GM18508 (cell line): Measurements from ENCODE around the gene TPM1.
"Not testable (repeated sequence)": the region's sequence is repeated elsewhere in the genome, so short reads cannot be mapped to it uniquely, and the experiment has no call there.

Experiments
- ATAC-seq: cut with Tn5 transposase; IDR thresholded peaks from one replicate; pipeline ENCODE4 v1.9.1; 2021; ENCODE audit warnings: moderate number of reproducible peaks; ENCODE audit not compliant: insufficient read depth, unreplicated experiment

Gene TPM1

GRCh38 chr15:63090472-63090871, 47.9 kb downstream of the TPM1 start:
- ATAC-seq = no peak

- ATAC-seq = no peak
Measured at GRCh38 chr15:63090887-63091286, 48.3 kb downstream of the TPM1 start.

GRCh38 chr15:63091679-63092446, 49.3 kb downstream of the TPM1 start:
- no peak for ATAC-seq

- ATAC-seq = no peak
Measured at GRCh38 chr15:63093486-63094205, 51.1 kb downstream of the TPM1 start.

- ATAC-seq = no peak
Measured at GRCh38 chr15:63094495-63094931, 52.0 kb downstream of the TPM1 start.

GRCh38 chr15:63096178-63096577, 53.6 kb downstream of the TPM1 start:
- ATAC-seq = no peak

GRCh38 chr15:63098901-63099300, 56.4 kb downstream of the TPM1 start:
- ATAC-seq = not testable (repeated sequence)

GRCh38 chr15:63099581-63099980, 57.0 kb downstream of the TPM1 start:
- ATAC-seq = not testable (repeated sequence)

- no peak for ATAC-seq
Measured at GRCh38 chr15:63103416-63103815, 60.9 kb downstream of the TPM1 start.

- ATAC-seq = no peak
Measured at GRCh38 chr15:63104727-63105126, 62.2 kb downstream of the TPM1 start.

- not testable (repeated sequence) for ATAC-seq
Measured at GRCh38 chr15:63105354-63105753, 62.8 kb downstream of the TPM1 start.

GRCh38 chr15:63107895-63108546, 65.5 kb downstream of the TPM1 start:
- no peak for ATAC-seq

GRCh38 chr15:63109498-63109897, 67.0 kb downstream of the TPM1 start:
- no peak for ATAC-seq

- no peak for ATAC-seq
Measured at GRCh38 chr15:63109920-63110319, 67.4 kb downstream of the TPM1 start.

- ATAC-seq = no peak
Measured at GRCh38 chr15:63110428-63111026, 68.0 kb downstream of the TPM1 start.

- ATAC-seq = no peak
Measured at GRCh38 chr15:63111481-63111880, 68.9 kb downstream of the TPM1 start.

GRCh38 chr15:63112871-63113270, 70.3 kb downstream of the TPM1 start:
- no peak for ATAC-seq

GRCh38 chr15:63114465-63114864, 71.9 kb downstream of the TPM1 start:
- no peak for ATAC-seq
